Type B pancreatic cell (in vitro differentiated cells): ENCODE results near the gene ARSG. TPM values are rescaled to one million over a fixed set of nuclear protein-coding genes. Genes with fewer than 3 reads are reported as not detected.
A peak's percentile ranks its signal among the peaks of the same experiment; 100 is the strongest.

Experiments
- DNase-seq: peaks from one replicate; pipeline ENCODE4 v3.0.0; 2021; ENCODE audit warnings: mixed read lengths; ENCODE audit not compliant: unreplicated experiment; ENCODE audit errors: extremely low spot score
- H3K27ac Mint-ChIP-seq: 2 replicates; pipeline ENCODE4 v1.8.0; 2021; ENCODE audit warnings: mild to moderate bottlenecking, mixed read lengths
- H3K27me3 Mint-ChIP-seq: 2 replicates; pipeline ENCODE4 v1.8.0; 2021; ENCODE audit warnings: mixed read lengths
- H3K36me3 Mint-ChIP-seq: 2 replicates; pipeline ENCODE4 v1.8.0; 2021; ENCODE audit warnings: mixed read lengths
- H3K4me1 Mint-ChIP-seq: one replicate; pipeline ENCODE4 v1.8.0; 2021; ENCODE audit warnings: mixed read lengths; ENCODE audit not compliant: unreplicated experiment
- H3K4me3 Mint-ChIP-seq: 2 replicates; pipeline ENCODE4 v1.8.0; 2021; ENCODE audit warnings: mild to moderate bottlenecking, mixed read lengths
- H3K9me3 Mint-ChIP-seq: 2 replicates; pipeline ENCODE4 v1.8.0; 2021; ENCODE audit warnings: mixed read lengths
- total RNA-seq: library from RNA; stranded (reverse); gene quantifications from 2 replicates; pipeline ENCODE4 v1.2.1, GENCODE V29; 2021; ENCODE audit warnings: low replicate concordance
- TF ChIP-seq, protein P1 (sequence below): fragments of 200-600 bp; sonication (generic); conservative IDR thresholded peaks from 2 replicates; pipeline ENCODE4 v1.5.0; 2021; ENCODE audit warnings: antibody characterized with exemption, mild to moderate bottlenecking

ARSG gene
- total RNA-seq, 1 donor from 2014 or later, result 4.1 TPM

DNA sequence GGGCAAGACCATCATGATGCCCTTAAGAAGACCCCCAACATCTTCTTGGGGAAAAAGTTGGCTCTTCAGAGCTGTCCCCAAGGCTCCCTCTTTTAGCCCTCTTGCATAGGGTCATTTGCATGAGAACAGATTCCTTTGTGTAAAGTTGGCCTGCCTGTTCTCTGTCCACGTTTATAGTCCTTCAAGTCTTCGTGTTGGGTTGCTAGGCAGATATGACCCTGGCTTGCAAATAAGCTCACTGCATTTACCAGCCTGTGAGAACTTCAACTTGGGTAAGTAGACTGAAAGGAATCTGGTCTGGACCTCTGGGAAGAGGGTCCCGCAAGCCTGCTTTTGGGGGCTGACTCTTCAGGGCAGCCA lies 2.9 kb downstream of the ARSG start:
- Mint-ChIP-seq H3K27me3 (peaks cover 39% of the 10 kb centered on the region), H3K9me3 (no peaks in the 10 kb centered on the region), H3K36me3 (no peaks in the 10 kb centered on the region), H3K4me3 (peak overlapping the region; percentile 62), H3K27ac (peak overlapping the region; percentile 51), H3K4me1 (peaks cover 11% of the 10 kb centered on the region)
- DNase-seq, result no peak
- TF ChIP-seq, protein P1, sequence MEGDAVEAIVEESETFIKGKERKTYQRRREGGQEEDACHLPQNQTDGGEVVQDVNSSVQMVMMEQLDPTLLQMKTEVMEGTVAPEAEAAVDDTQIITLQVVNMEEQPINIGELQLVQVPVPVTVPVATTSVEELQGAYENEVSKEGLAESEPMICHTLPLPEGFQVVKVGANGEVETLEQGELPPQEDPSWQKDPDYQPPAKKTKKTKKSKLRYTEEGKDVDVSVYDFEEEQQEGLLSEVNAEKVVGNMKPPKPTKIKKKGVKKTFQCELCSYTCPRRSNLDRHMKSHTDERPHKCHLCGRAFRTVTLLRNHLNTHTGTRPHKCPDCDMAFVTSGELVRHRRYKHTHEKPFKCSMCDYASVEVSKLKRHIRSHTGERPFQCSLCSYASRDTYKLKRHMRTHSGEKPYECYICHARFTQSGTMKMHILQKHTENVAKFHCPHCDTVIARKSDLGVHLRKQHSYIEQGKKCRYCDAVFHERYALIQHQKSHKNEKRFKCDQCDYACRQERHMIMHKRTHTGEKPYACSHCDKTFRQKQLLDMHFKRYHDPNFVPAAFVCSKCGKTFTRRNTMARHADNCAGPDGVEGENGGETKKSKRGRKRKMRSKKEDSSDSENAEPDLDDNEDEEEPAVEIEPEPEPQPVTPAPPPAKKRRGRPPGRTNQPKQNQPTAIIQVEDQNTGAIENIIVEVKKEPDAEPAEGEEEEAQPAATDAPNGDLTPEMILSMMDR, result no peak

DNA sequence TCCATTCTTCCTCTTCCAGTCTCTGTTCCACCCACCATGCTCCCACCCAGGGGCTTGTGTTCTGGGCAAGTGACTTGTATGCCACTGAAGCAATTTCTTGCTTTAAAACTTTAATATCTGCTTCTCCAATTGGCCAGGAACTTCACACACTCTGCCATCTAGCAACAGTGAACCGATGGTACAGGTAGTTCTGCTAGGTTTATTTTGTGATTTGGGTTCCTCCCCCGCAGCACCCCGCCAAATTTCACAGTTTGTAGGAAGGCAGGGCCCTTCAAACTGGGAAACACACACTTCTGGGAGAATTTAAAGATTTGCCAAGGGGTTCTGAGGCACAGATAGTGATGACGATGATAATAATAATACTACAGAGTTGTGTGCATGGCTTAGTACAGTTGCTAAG lies 3.3 kb downstream of the ARSG start:
- peaks cover 10% of the 10 kb centered on the region for H3K4me1 Mint-ChIP-seq
- DNase-seq, result no peak
- no peaks in the 10 kb centered on the region for H3K9me3 Mint-ChIP-seq
- H3K4me3 Mint-ChIP-seq, result no peak overlapping the region
- H3K36me3 Mint-ChIP-seq, result no peaks in the 10 kb centered on the region
- peaks cover 35% of the 10 kb centered on the region for H3K27me3 Mint-ChIP-seq
- TF ChIP-seq, protein P1, result no peak
- no peak overlapping the region for H3K27ac Mint-ChIP-seq

- DNase-seq, result no peak
- no peak overlapping the region for H3K27ac Mint-ChIP-seq
- H3K36me3 Mint-ChIP-seq, result no peaks in the 10 kb centered on the region
- H3K4me3 Mint-ChIP-seq, result no peak overlapping the region
- H3K27me3 Mint-ChIP-seq, result peaks cover 30% of the 10 kb centered on the region
- TF ChIP-seq, protein P1, result no peak
- no peaks in the 10 kb centered on the region for H3K9me3 Mint-ChIP-seq
- peaks cover 6% of the 10 kb centered on the region for H3K4me1 Mint-ChIP-seq
These were observed 3.8 kb downstream of the ARSG start for GRCh38 chr17:68295086-68295485.

DNA sequence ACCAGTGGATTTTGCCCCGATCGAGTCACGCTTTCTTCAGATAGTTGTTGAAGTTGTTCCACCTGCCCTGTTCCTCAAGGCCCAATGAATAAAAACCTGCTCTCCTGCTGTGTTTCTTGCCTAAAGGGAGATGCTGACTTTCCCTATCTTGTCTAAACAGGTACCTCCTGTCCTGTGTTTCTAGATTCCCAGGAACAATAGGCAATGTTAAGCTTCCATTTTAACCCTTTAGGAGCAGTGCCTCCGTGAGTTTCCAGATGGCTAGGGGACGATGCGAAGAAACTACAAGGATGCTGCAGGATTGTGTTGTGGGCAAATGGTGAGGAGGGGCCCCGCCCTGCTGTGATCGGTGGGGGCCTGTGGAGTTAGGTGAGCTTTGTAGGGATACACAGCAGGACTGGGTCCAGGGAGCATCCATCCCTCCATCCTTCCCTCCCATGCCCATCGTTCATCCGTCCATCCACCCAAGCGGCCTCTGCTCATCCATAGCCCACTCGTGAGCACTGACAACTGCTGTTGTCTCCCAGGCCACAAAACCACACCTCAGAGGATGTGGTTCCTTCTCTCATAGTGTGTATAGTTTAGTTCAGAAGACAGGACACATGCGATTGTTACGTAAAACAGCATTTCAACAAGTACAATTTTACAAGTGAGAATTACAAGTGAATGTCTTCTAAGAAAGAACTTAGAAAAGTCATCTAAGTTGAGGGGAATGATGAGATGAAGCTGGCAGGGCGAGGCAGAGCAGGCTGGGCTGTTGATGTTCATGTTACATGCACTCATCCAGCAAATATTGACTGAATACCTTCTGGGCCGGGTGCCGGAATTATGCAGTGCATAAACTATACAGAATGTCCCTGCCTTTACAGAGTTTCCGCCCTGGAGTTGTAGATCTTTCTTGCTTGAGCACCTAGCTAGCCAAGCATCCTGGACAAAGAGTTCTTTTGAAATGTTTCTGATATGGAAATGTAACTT lies 5.2 kb downstream of the ARSG start:
- Mint-ChIP-seq H3K36me3 (no peaks in the 10 kb centered on the region), H3K27ac (no peak overlapping the region), H3K27me3 (peaks cover 23% of the 10 kb centered on the region), H3K4me3 (peak overlapping the region; percentile 17), H3K9me3 (no peaks in the 10 kb centered on the region), H3K4me1 (peaks cover 9% of the 10 kb centered on the region)
- TF ChIP-seq, protein P1, result no peak
- no peak for DNase-seq

- H3K27ac Mint-ChIP-seq, result no peak overlapping the region
- DNase-seq, result no peak
- TF ChIP-seq, protein P1, result no peak
- H3K9me3 Mint-ChIP-seq, result no peaks in the 10 kb centered on the region
- H3K27me3 Mint-ChIP-seq, result peaks cover 22% of the 10 kb centered on the region
- H3K4me3 Mint-ChIP-seq, result no peak overlapping the region
- peaks cover 14% of the 10 kb centered on the region for H3K4me1 Mint-ChIP-seq
- H3K36me3 Mint-ChIP-seq, result no peaks in the 10 kb centered on the region
These were observed 5.9 kb downstream of the ARSG start for GRCh38 chr17:68297195-68297594.
